Measurements from ENCODE around the gene ARMC10.
"Not testable (repeated sequence)": the region's sequence is repeated elsewhere in the genome, so short reads cannot be mapped to it uniquely, and the experiment has no call there.

- not testable (repeated sequence) for TF ChIP-seq POLR2AphosphoS5 (IDR thresholded peaks at IDR 0.05; ENCODE audit: borderline replicate concordance, low read depth, low read length); EZH2 (IDR thresholded peaks at IDR 0.05); FOXP2 (optimal IDR thresholded peaks at IDR 0.05; ENCODE audit: control extremely low read depth, extremely low read length, insufficient read depth)
Observed at GRCh38 chr7:103092321-103092720, 17.4 kb downstream of the ARMC10 start.
